ENCODE results near the gene BRICD5. TPM values are rescaled to one million over a fixed set of nuclear protein-coding genes. Genes with fewer than 3 reads are reported as not detected.

BRICD5 gene
- total and polyA plus RNA-seq, 10 donors: 3.5 to 40.2 (median 10.5) TPM

DNA sequence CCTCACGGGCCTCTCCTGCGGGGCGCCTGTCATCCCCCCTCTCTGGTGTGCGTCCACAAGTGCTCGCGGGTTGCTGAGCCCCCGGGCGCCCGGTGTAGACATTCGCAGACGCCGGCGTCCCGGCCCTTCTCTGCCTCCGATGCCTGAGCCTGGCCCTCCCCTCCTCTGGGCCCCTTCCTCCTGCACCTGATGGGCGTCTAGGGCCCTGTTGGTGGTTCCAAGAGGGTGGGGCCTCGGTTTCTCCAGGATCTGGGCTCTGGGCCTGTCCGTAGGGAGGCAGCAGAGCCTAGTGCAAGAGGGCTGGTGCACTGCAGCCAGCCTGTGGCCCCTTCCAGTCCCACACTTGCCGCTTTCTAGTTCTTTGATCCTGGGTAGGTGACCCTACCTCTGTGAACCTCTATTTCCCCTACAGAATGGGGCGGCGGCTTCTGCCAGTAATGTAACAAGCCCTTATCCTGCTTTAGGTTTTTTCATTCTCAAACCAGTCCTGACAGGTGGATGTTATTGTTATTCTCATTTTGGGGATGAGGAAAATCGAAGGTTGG lies 13.4 kb upstream of the BRICD5 start:
- DNase-seq: no peak
- Histone ChIP-seq H3K9me3 (no peaks in the 10 kb centered on the region), H3K4me1 (peaks cover 13 to 51% (median 39%) of the 10 kb centered on the region in 6 donors), H3K27ac (peak overlapping the region; percentile 78 to 96 (median 91)), H3K27me3 (replicated peaks in 1 of 7) (no peaks in the 10 kb centered on the region), H3K4me3 (peak overlapping the region; percentile 68 to 99 (median 92)), H3K36me3 (peaks cover 2 to 32% (median 14%) of the 10 kb centered on the region in 6 donors)
- TF ChIP-seq POLR2AphosphoS5 (IDR thresholded peaks at IDR 0.05) (no peak), POLR2A (IDR thresholded peaks at IDR 0.05) (no peak)
- TF ChIP-seq, protein P1, sequence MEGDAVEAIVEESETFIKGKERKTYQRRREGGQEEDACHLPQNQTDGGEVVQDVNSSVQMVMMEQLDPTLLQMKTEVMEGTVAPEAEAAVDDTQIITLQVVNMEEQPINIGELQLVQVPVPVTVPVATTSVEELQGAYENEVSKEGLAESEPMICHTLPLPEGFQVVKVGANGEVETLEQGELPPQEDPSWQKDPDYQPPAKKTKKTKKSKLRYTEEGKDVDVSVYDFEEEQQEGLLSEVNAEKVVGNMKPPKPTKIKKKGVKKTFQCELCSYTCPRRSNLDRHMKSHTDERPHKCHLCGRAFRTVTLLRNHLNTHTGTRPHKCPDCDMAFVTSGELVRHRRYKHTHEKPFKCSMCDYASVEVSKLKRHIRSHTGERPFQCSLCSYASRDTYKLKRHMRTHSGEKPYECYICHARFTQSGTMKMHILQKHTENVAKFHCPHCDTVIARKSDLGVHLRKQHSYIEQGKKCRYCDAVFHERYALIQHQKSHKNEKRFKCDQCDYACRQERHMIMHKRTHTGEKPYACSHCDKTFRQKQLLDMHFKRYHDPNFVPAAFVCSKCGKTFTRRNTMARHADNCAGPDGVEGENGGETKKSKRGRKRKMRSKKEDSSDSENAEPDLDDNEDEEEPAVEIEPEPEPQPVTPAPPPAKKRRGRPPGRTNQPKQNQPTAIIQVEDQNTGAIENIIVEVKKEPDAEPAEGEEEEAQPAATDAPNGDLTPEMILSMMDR (IDR thresholded peaks at IDR 0.05 in 8 of 11, conservative IDR thresholded peaks at IDR 0.05 in 3 of 11): peak in 2 of 11 experiments; percentile 10 to 22
- 5 to 9% (median 7%) methylated on average over 16 to 22 of the region's 22 CpGs for WGBS, 5 donors
- intact Hi-C loops (cut with DNase I; ENCODE audit: low total_unique reads): no loop called here

DNA sequence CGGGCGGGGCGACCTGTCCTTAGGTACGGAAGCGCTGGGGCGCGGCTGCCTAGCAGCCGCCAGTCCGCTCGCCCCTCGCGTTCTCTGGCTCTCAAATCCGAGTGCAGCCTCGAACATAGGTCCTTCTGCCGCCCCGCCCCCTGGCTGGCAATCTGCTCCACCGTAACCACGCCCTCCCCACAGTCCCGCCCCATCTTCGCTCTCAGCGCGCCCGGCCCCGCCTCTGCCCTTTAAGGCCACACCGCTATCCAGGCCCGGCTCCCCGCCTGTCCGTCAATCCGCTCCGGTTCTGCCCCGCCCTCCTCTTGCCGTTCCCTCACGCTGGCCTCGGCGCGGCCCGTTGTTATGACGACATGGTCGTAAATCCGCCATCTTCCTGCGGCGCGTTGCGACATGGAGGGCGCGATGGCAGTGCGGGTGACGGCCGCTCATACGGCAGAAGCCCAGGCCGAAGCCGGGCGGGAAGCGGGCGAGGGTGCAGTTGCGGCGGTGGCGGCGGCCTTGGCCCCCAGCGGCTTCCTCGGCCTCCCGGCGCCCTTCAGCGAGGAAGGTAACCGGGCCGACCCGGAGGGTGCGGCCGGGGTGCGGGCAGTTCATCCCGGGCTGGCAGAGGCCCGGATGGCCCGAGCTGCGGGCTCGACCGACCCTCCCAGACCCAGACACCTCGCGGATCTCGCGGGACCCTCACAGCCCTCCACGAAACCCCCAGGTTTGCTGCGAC lies 12.7 kb upstream of the BRICD5 start, which contains the start of gene E4F1:
Gene E4F1 (plus strand): TSS at position 371 of the 721 bp plus-strand sequence. CDS start 23 bp downstream, at position 394.
- DNase-seq: peak; percentile 100
- Histone ChIP-seq H3K9me3 (no peaks in the 10 kb centered on the region), H3K36me3 (peaks cover 0 to 26% (median 8%) of the 10 kb centered on the region in 6 donors), H3K4me3 (peak within 1 kb of the TSS; percentile 68 to 99 (median 92)), H3K27me3 (replicated peaks in 1 of 7) (no peaks in the 10 kb centered on the region), H3K27ac (peak within 1 kb of the TSS; percentile 78 to 96 (median 91)), H3K4me1 (peaks cover 13 to 45% (median 36%) of the 10 kb centered on the region in 6 donors)
- TF ChIP-seq POLR2AphosphoS5 (IDR thresholded peaks at IDR 0.05) (peak; percentile 97 to 99 (median 99)), POLR2A (IDR thresholded peaks at IDR 0.05) (peak; percentile 57 to 86 (median 62))
- TF ChIP-seq, protein P1 (IDR thresholded peaks at IDR 0.05 in 8 of 11, conservative IDR thresholded peaks at IDR 0.05 in 3 of 11): peak in 8 of 11 experiments; percentile 21 to 64 (median 42)
- 0 to 1% (median 0%) methylated on average over 54 to 82 of the region's 82 CpGs for WGBS, 5 donors
- intact Hi-C loops (cut with DNase I; ENCODE audit: low total_unique reads): no loop called here

DNA sequence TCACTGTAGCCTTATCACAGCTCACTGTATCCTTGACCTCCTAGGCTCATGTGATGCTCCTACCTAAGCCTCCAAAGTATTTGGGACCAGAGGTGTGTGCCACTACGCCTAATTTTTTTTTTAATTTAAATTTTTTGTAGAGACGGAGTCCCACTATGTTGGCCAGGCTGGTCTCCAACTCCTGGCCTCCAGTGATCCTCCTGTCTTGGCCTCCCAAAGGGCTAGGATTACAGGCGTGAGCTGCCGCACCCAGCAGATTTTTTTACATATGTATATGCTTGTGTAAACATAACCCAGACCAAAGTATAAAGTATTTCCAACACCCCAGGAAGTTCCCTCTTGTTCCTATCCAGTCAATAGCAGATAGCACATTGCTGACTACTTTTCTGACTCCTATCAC lies 5.7 kb upstream of the BRICD5 start:
- Histone ChIP-seq H3K9me3 (no peaks in the 10 kb centered on the region), H3K4me1 (peaks cover 18 to 44% (median 31%) of the 10 kb centered on the region in 6 donors), H3K27me3 (replicated peaks in 1 of 7) (no peaks in the 10 kb centered on the region), H3K27ac (peak overlapping the region in 1 of 8 donors; percentile 96), H3K36me3 (peaks cover 0 to 11% (median 0%) of the 10 kb centered on the region in 6 donors), H3K4me3 (no peak overlapping the region)
- TF ChIP-seq POLR2A (IDR thresholded peaks at IDR 0.05) (no peak), POLR2AphosphoS5 (IDR thresholded peaks at IDR 0.05) (no peak)
- TF ChIP-seq, protein P1 (IDR thresholded peaks at IDR 0.05 in 8 of 11, conservative IDR thresholded peaks at IDR 0.05 in 3 of 11): no peak
- intact Hi-C loops (cut with DNase I; ENCODE audit: low total_unique reads): no loop called here
- no peak for DNase-seq
- WGBS, 5 donors: 93 to 98% (median 97%) methylated on average over 4 of the region's 4 CpGs

DNA sequence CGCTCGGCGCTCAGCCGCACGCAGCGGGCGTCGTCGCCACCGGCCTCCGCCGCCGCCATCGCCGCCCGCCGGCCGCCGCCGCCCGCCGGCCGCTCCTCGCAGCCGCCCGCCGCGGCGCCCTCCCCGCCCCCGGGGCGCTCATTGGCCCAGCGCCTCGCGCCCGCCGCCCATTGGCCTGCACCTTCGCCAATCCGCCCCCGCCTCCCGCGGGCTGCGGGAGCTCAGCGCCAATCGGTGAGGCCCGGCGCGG lies 4.0 kb upstream of the BRICD5 start, which contains the start of gene PGP:
Gene PGP (minus strand): TSS at position 122 of the 250 bp plus-strand sequence. CDS start 63 bp downstream, at position 59.
- no peak for TF ChIP-seq POLR2A (IDR thresholded peaks at IDR 0.05)
- no peak for TF ChIP-seq POLR2AphosphoS5 (IDR thresholded peaks at IDR 0.05)
- WGBS, 5 donors: 0 to 1% (median 0%) methylated on average over 1 to 48 of the region's 48 CpGs

More for the DNA sequence above, 4.0 kb upstream of the BRICD5 start, which contains the start of gene PGP:
- Histone ChIP-seq H3K27me3 (replicated peaks in 1 of 7) (no peaks in the 10 kb centered on the region), H3K36me3 (peaks cover 0 to 21% (median 4%) of the 10 kb centered on the region in 6 donors), H3K27ac (peak within 1 kb of the TSS; percentile 70 to 98 (median 91)), H3K4me3 (peak within 1 kb of the TSS; percentile 71 to 98 (median 89)), H3K4me1 (peaks cover 18 to 53% (median 31%) of the 10 kb centered on the region in 6 donors), H3K9me3 (no peaks in the 10 kb centered on the region)
- intact Hi-C loops (cut with DNase I; ENCODE audit: low total_unique reads): no loop called here
- no peak for DNase-seq
